Kidney (tissue), 14 donors: ENCODE data around the gene ABHD2. TPM values are rescaled to one million over a fixed set of nuclear protein-coding genes. Genes with fewer than 3 reads are reported as not detected.

Experiments
- DNase-seq, 5 donors: peaks; one replicate each; pipeline ENCODE4 v3.0.0-alpha.2; 2013 to 2020
- FAIRE-seq: peaks from 2 replicates; lab custom pipeline; 2012; peaks lifted over from hg19 to GRCh38; lab: Jason Lieb, UNC
- H3K27ac ChIP-seq, 2 donors: one replicate each; pipeline ENCODE4 v1.7.0; 2013; ENCODE audit warnings: low read depth in 2 of 2, low read length in 2 of 2, inconsistent platforms in 1 of 2
- H3K27me3 ChIP-seq: one replicate; pipeline ENCODE4 v1.7.1; 2013; ENCODE audit warnings: low read length, inconsistent platforms; ENCODE audit not compliant: control insufficient read depth, insufficient read depth
- H3K36me3 ChIP-seq, 3 donors: one replicate each; pipeline versions ENCODE4 v1.7.0 to v1.7.1; 2013; ENCODE audit warnings: low read length in 3 of 3, control low read depth in 1 of 3, inconsistent platforms in 1 of 3; ENCODE audit not compliant: insufficient read depth in 3 of 3, control insufficient read depth in 2 of 3
- H3K4me1 ChIP-seq, 3 donors: one replicate each; pipeline versions ENCODE4 v1.7.0 to v1.7.1; 2013; ENCODE audit warnings: low read length in 3 of 3, inconsistent platforms in 1 of 3, low read depth in 1 of 3; ENCODE audit not compliant: control insufficient read depth in 2 of 3, insufficient read depth in 2 of 3
- H3K4me3 ChIP-seq, 3 donors: one replicate each; pipeline versions ENCODE4 v1.7.0 to v1.8.1; 2013; ENCODE audit warnings: low read length in 3 of 3, control low read depth in 1 of 3, inconsistent platforms in 1 of 3
- H3K9ac ChIP-seq, 3 donors: one replicate each; pipeline versions ENCODE4 v1.7.0 to v1.7.1; 2013; ENCODE audit warnings: low read length in 3 of 3, control low read depth in 1 of 3, inconsistent platforms in 1 of 3
- H3K9me3 ChIP-seq, 3 donors: one replicate each; pipeline versions ENCODE4 v1.7.0 to v1.7.1; 2013; ENCODE audit warnings: low read length in 3 of 3, control low read depth in 1 of 3, inconsistent platforms in 1 of 3; ENCODE audit not compliant: control insufficient read depth in 2 of 3, insufficient read depth in 1 of 3
- CTCF ChIP-seq: IDR thresholded peaks from 3 replicates; pipeline ENCODE4 v1.5.1; 2012; ENCODE audit warnings: mild to moderate bottlenecking, moderate library complexity, borderline replicate concordance; ENCODE audit not compliant: insufficient read depth; ENCODE audit errors: extremely low read depth
- intact Hi-C: fragments of 100-400 bp; cut with DNase I; formaldehyde crosslinking; loops from one replicate; pipeline ENCODE4 v1.11.1; 2022
- polyA plus RNA-seq: library from polyadenylated mRNA; stranded (reverse); fragments of 350-450 nt; fragmentation: Illumina TruSeq; extraction: RNeasy Lipid Tissue Mini Kit (QIAGEN cat#74804); gene quantifications from one replicate; pipeline ENCODE4 v1.2.3, GENCODE V29; 2014; ENCODE audit warnings: low read depth, low replicate concordance; ENCODE audit not compliant: insufficient read depth
- total RNA-seq: library from RNA; stranded (reverse); fragmentation: NEBNext Ultra II Directional; extraction: Animal tissue kit (Norgen Biotek cat#: 25700); gene quantifications from one replicate; pipeline ENCODE4 v1.2.1, GENCODE V29; 2021
- donor health status: control.
- donor health status: control.
- donor health status: control.
- donor health status: control.
- donor health status: control.
- donor health status: DM: yes; HTN: yes; CAD: no.
- donor health status: Normal renal cell carcinoma (clear cell type).

The ABHD2 gene
- total and polyA plus RNA-seq, 2 donors from 2014 or later = 13.3 to 123 TPM

- Histone ChIP-seq H3K9ac (no peak overlapping the region), H3K27ac (peak overlapping the region in 1 of 2 donors; percentile 23), H3K9me3 (no peaks in the 10 kb centered on the region), H3K36me3 (peaks cover 5 to 8% (median 6%) of the 10 kb centered on the region in 3 donors), H3K27me3 (no peaks in the 10 kb centered on the region), H3K4me3 (no peak overlapping the region), H3K4me1 (peaks cover 0 to 6% (median 0%) of the 10 kb centered on the region in 3 donors)
- no peak for DNase-seq
- TF ChIP-seq CTCF = no peak
- intact Hi-C loops = no loop called here
- no peak for FAIRE-seq
These were observed 33.2 kb downstream of the ABHD2 start for GRCh38 chr15:89121414-89121813.

GRCh38 chr15:89122505-89123180 is 34.4 kb downstream of the ABHD2 start:
- Histone ChIP-seq H3K27ac (no peak overlapping the region), H3K27me3 (no peaks in the 10 kb centered on the region), H3K9ac (no peak overlapping the region), H3K4me3 (no peak overlapping the region), H3K4me1 (peaks cover 0 to 6% (median 0%) of the 10 kb centered on the region in 3 donors), H3K36me3 (peaks cover under 1 to 5% (median 2%) of the 10 kb centered on the region in 3 donors), H3K9me3 (no peaks in the 10 kb centered on the region)
- no peak for TF ChIP-seq CTCF
- FAIRE-seq = no peak
- intact Hi-C loops = no loop called here
- no peak for DNase-seq

GRCh38 chr15:89123181-89123525 is 34.9 kb downstream of the ABHD2 start:
- peaks cover 0 to 5% (median 2%) of the 10 kb centered on the region in 3 donors for H3K36me3 ChIP-seq
- H3K9ac ChIP-seq = no peak overlapping the region
- DNase-seq = no peak
- no peaks in the 10 kb centered on the region for H3K27me3 ChIP-seq
- no peak for FAIRE-seq
- TF ChIP-seq CTCF = no peak
- no peak overlapping the region for H3K4me3 ChIP-seq
- H3K4me1 ChIP-seq = peaks cover 0 to 6% (median 0%) of the 10 kb centered on the region in 3 donors
- intact Hi-C loops = no loop called here
- H3K9me3 ChIP-seq = no peaks in the 10 kb centered on the region
- H3K27ac ChIP-seq = no peak overlapping the region
